HCT116 (cell line): Measurements from ENCODE around the gene MEI1. TPM values are rescaled to one million over a fixed set of nuclear protein-coding genes. Genes with fewer than 3 reads are reported as not detected.

Source experiments
- ATAC-seq: fragments of 200-7000 bp; cut with Tn5 transposase; 2 replicates; pipeline ENCODE4 v1.9.1; 2020; ENCODE audit warnings: mild to moderate bottlenecking, moderate library complexity
- BruUV-seq: library from RNA; stranded (reverse); fragments of 400-500 nt; replicated peaks from 2 replicates; lab custom pipeline; 2021; lab: Mats Ljungman, UMichigan
- CTCF ChIA-PET: fragments of 300-600 bp; sonication (Branson Sonifier 250); formaldehyde crosslinking; loops from one replicate; lab custom pipeline; 2021; ENCODE audit warnings: antibody characterized with exemption; lab: Charles Lee
- POLR2A ChIA-PET: fragments of 300-600, 350-600 bp; sonication (Branson Sonifier 250); formaldehyde crosslinking; loops from one replicate; lab custom pipeline; 2021; ENCODE audit warnings: antibody characterized with exemption; lab: Charles Lee
- RAD21 ChIA-PET, 2 experiments: fragments of 300-600 bp; sonication (Branson Sonifier 250); formaldehyde crosslinking; loops; one replicate each; lab custom pipeline; 2023; ENCODE audit warnings: low total read pairs in 2 of 2; ENCODE audit not compliant: uncharacterized antibody in 2 of 2, unreplicated experiment in 2 of 2, low non-redundant PET in 1 of 2; lab: Charles Lee
- DNase-seq: peaks from one replicate; pipeline ENCODE4 v3.0.0-alpha.2; 2010; ENCODE audit warnings: low read depth, low spot score
- H2AFZ ChIP-seq: fragments of 200-600 bp; shearing (Covaris generic), sonication (generic); 2 replicates; pipeline ENCODE4 v1.6.1; 2017; ENCODE audit warnings: low read depth, mixed run types, mixed read lengths, antibody characterized with exemption, low read length; ENCODE audit not compliant: poor library complexity, severe bottlenecking
- H3K27ac ChIP-seq: 2 replicates; pipeline ENCODE4 v1.5.1; 2012; ENCODE audit warnings: low read depth, low read length
- H3K27me3 ChIP-seq: fragments of 200-600 bp; sonication (generic); 2 replicates; pipeline ENCODE4 v1.6.1; 2016; ENCODE audit warnings: mixed run types, low read length, mixed read lengths; ENCODE audit not compliant: insufficient read depth
- H3K36me3 ChIP-seq, 2 experiments: fragments of 200-500 bp in 1 of 2; fragments of 200-600 bp in 1 of 2; sonication (Bioruptor generic) in 1 of 2; sonication (generic) in 1 of 2; 2 replicates each; pipeline versions ENCODE4 v1.5.1 to v1.6.1; 2014 to 2016; ENCODE audit warnings: low read length in 2 of 2, inconsistent platforms in 1 of 2, mixed read lengths in 1 of 2, mixed run types in 1 of 2; ENCODE audit not compliant: insufficient read depth in 2 of 2, control insufficient read depth in 1 of 2
- H3K4me1 ChIP-seq, 2 experiments: fragments of 200-600 bp in 1 of 2; sonication (generic) in 1 of 2; 2 replicates each; pipeline versions ENCODE4 v1.5.1 to v1.6.1; 2012 to 2017; ENCODE audit warnings: low read length in 2 of 2, inconsistent platforms in 1 of 2, mild to moderate bottlenecking in 1 of 2, mixed read lengths in 1 of 2, mixed run types in 1 of 2, moderate library complexity in 1 of 2; ENCODE audit not compliant: insufficient read depth in 2 of 2, control insufficient read depth in 1 of 2
- H3K4me2 ChIP-seq: fragments of 200-600 bp; sonication (generic); 2 replicates; pipeline ENCODE4 v1.6.1; 2017; ENCODE audit warnings: mixed run types, low read length, mixed read lengths
- H3K4me3 ChIP-seq, 2 experiments: fragments of 200-600 bp in 1 of 2; sonication (generic) in 1 of 2; replicated peaks in 1 of 2; 2 replicates each; pipeline ENCODE4 v1.5.1; 2011 to 2016; ENCODE audit warnings: low read length in 2 of 2, control low read depth in 1 of 2, low read depth in 1 of 2, mild to moderate bottlenecking in 1 of 2, mixed read lengths in 1 of 2, mixed run types in 1 of 2
- H3K79me2 ChIP-seq: fragments of 200-600 bp; sonication (generic); 2 replicates; pipeline ENCODE4 v1.6.1; 2017; ENCODE audit warnings: mild to moderate bottlenecking, mixed run types, low read length, moderate library complexity, mixed read lengths; ENCODE audit not compliant: insufficient read depth
- H3K9ac ChIP-seq: fragments of 200-600 bp; sonication (generic); 2 replicates; pipeline ENCODE4 v1.6.1; 2016; ENCODE audit warnings: low read length, mixed read lengths
- H3K9me2 ChIP-seq: fragments of 200-600 bp; sonication (generic), shearing (Covaris generic); 2 replicates; pipeline ENCODE4 v1.6.1; 2017; ENCODE audit warnings: mixed run types, mild to moderate bottlenecking, moderate library complexity; ENCODE audit not compliant: insufficient read depth
- H3K9me3 ChIP-seq, 2 experiments: fragments of 200-500 bp in 1 of 2; fragments of 200-600 bp in 1 of 2; sonication (Bioruptor generic) in 1 of 2; sonication (generic) in 1 of 2; 2 replicates each; pipeline ENCODE4 v1.6.1; 2014 to 2017; ENCODE audit warnings: low read length in 2 of 2, mixed read lengths in 2 of 2, inconsistent platforms in 1 of 2, low read depth in 1 of 2, mild to moderate bottlenecking in 1 of 2, mixed run types in 1 of 2, moderate library complexity in 1 of 2; ENCODE audit not compliant: control insufficient read depth in 1 of 2, insufficient read depth in 1 of 2
- H4K20me1 ChIP-seq: fragments of 200-600 bp; sonication (generic), shearing (Covaris generic); 2 replicates; pipeline ENCODE4 v1.6.1; 2017; ENCODE audit warnings: mixed run types, mild to moderate bottlenecking, moderate library complexity; ENCODE audit not compliant: insufficient read depth
- ATF3 ChIP-seq: IDR thresholded peaks from 2 replicates; pipeline ENCODE4 v1.6.1; 2012
- CTCF ChIP-seq, 3 experiments: fragments of 200-600 bp in 1 of 3; sonication (generic) in 1 of 3; IDR thresholded peaks in 2 of 3; conservative IDR thresholded peaks in 1 of 3; 2 replicates each; pipeline ENCODE4 v1.5.1; 2012 to 2017; ENCODE audit warnings: low read depth in 2 of 3, low read length in 2 of 3, antibody characterized with exemption in 1 of 3, borderline replicate concordance in 1 of 3, control low read depth in 1 of 3, mild to moderate bottlenecking in 1 of 3, mixed read lengths in 1 of 3, mixed run types in 1 of 3, moderate library complexity in 1 of 3; ENCODE audit not compliant: insufficient read depth in 1 of 3
- EGR1 ChIP-seq: IDR thresholded peaks from 2 replicates; pipeline ENCODE4 v1.6.1; 2012; ENCODE audit warnings: low read depth
- ELF1 ChIP-seq: IDR thresholded peaks from 2 replicates; pipeline ENCODE4 v1.6.1; 2012; ENCODE audit warnings: low read depth, borderline replicate concordance
- EZH2 ChIP-seq: fragments of 200-600 bp; sonication (generic); IDR thresholded peaks from 2 replicates; pipeline ENCODE4 v1.6.1; 2017; ENCODE audit warnings: antibody characterized with exemption, mixed run types
- EZH2phosphoT487 ChIP-seq: fragments of 200-600 bp; IDR thresholded peaks from 2 replicates; pipeline ENCODE4 v1.6.1; 2018; ENCODE audit warnings: antibody characterized with exemption, borderline replicate concordance
- MAX ChIP-seq: IDR thresholded peaks from 2 replicates; pipeline ENCODE4 v1.6.1; 2012
- REST ChIP-seq: IDR thresholded peaks from 2 replicates; pipeline ENCODE4 v1.6.1; 2012; ENCODE audit warnings: low read depth
- SIN3A ChIP-seq: IDR thresholded peaks from 2 replicates; pipeline ENCODE4 v1.6.1; 2012; ENCODE audit warnings: low read depth
- SP1 ChIP-seq: IDR thresholded peaks from 2 replicates; pipeline ENCODE4 v1.6.1; 2012; ENCODE audit warnings: low read depth
- SRF ChIP-seq: IDR thresholded peaks from 2 replicates; pipeline ENCODE4 v1.6.1; 2012; ENCODE audit warnings: low read depth
- YY1 ChIP-seq: IDR thresholded peaks from 2 replicates; pipeline ENCODE4 v1.6.1; 2011; ENCODE audit warnings: low read length, low read depth, moderate library complexity, mild to moderate bottlenecking; ENCODE audit not compliant: insufficient replicate concordance; ENCODE audit errors: extremely low read depth
- ZNF274 ChIP-seq: fragments of 200-500 bp; sonication (Bioruptor generic); IDR thresholded peaks from 2 replicates; pipeline ENCODE4 v1.6.1; 2014; ENCODE audit warnings: mild to moderate bottlenecking, low read depth, low read length, inconsistent platforms
- intact Hi-C: fragments of 100-400 bp; cut with micrococcal nuclease; formaldehyde crosslinking; loops from 2 replicates; pipeline ENCODE4 v1.10.0; 2022
- total RNA-seq: library from RNA; stranded (reverse); gene quantifications from one replicate; pipeline ENCODE4 v1.2.1, GENCODE V29; 2021; ENCODE audit not compliant: unreplicated experiment

The MEI1 gene
- total RNA-seq, 1 experiment from 2014 or later = 0.64 TPM

GRCh38 chr22:41781507-41781906 is 82.2 kb downstream of the MEI1 start:
- TF ChIP-seq EZH2 (no peak), EZH2phosphoT487 (no peak), EGR1 (no peak), SIN3A (no peak), REST (no peak), CTCF (IDR thresholded peaks at IDR 0.05 in 2 of 3, conservative IDR thresholded peaks at IDR 0.05 in 1 of 3; ENCODE audit: borderline replicate concordance in 1 of 3, insufficient read depth in 1 of 3, low read depth in 2 of 3, low read length in 2 of 3) (no peak), SRF (no peak), ATF3 (no peak), ELF1 (no peak), ZNF274 (no peak), SP1 (no peak), YY1 (no peak), MAX (no peak)
- no peaks in the 10 kb centered on the region for H3K9me3 ChIP-seq
- H2AFZ ChIP-seq = no peak overlapping the region
- ChIA-PET POLR2A (interaction anchor here (1.3 kb wide), 2 partner anchors 19 kb away, joined by 3 read pairs; partner anchors contain the start of gene CCDC134), RAD21 (no interaction called here), CTCF (interaction anchor here (1.0 kb wide), 1 partner anchor 19 kb away, joined by 3 read pairs; no protein-coding TSS in a partner anchor)
- no peaks in the 10 kb centered on the region for H3K36me3 ChIP-seq
- no peaks in the 10 kb centered on the region for H4K20me1 ChIP-seq
- BruUV-seq = no TSS peak
- H3K4me2 ChIP-seq = no peak overlapping the region
- no peak overlapping the region for H3K4me3 ChIP-seq
- H3K4me1 ChIP-seq = peaks cover 0 to 4% of the 10 kb centered on the region in 2 experiments; a peak in 1 of 4 replicates
- DNase-seq (no peak), ATAC-seq (no peak)
- H3K27me3 ChIP-seq = no peaks in the 10 kb centered on the region
- H3K9me2 ChIP-seq = no peaks in the 10 kb centered on the region
- no peak overlapping the region for H3K27ac ChIP-seq
- H3K9ac ChIP-seq = no peak overlapping the region
- intact Hi-C loops = no loop called here
- no peaks in the 10 kb centered on the region for H3K79me2 ChIP-seq
